Measurements from ENCODE around the gene USP34.

DNA sequence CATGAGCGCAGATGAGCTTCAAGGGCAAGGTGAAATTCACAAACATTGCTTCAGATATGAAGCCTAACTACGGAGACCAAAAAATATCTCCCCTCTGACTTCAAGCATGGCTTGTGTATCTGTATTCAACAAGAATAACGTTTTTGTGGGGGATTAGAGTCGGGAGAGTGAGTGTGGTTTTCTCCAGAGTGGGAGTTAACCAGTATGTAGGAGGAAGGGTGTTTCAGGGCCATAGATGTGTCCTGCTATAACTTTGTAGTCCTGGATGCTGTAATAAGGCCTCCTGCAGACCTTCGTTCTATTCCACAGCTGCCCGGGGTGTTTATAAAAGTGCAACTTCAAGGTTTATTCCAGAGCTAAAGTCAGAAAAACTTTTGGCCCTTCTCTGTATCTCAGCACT, 321.8 kb downstream of the USP34 start:
- TF ChIP-seq, protein P1, sequence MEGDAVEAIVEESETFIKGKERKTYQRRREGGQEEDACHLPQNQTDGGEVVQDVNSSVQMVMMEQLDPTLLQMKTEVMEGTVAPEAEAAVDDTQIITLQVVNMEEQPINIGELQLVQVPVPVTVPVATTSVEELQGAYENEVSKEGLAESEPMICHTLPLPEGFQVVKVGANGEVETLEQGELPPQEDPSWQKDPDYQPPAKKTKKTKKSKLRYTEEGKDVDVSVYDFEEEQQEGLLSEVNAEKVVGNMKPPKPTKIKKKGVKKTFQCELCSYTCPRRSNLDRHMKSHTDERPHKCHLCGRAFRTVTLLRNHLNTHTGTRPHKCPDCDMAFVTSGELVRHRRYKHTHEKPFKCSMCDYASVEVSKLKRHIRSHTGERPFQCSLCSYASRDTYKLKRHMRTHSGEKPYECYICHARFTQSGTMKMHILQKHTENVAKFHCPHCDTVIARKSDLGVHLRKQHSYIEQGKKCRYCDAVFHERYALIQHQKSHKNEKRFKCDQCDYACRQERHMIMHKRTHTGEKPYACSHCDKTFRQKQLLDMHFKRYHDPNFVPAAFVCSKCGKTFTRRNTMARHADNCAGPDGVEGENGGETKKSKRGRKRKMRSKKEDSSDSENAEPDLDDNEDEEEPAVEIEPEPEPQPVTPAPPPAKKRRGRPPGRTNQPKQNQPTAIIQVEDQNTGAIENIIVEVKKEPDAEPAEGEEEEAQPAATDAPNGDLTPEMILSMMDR (IDR thresholded peaks at IDR 0.05 in 2 of 3, conservative IDR thresholded peaks at IDR 0.05 in 1 of 3; ENCODE audit: insufficient read depth in 2 of 3, low read depth in 1 of 3, low read length in 3 of 3): no peak
- TF ChIP-seq, protein P2, sequence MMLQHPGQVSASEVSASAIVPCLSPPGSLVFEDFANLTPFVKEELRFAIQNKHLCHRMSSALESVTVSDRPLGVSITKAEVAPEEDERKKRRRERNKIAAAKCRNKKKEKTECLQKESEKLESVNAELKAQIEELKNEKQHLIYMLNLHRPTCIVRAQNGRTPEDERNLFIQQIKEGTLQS (IDR thresholded peaks at IDR 0.05): no peak
- TF ChIP-seq, protein P2 (CRISPR knock-in tag; conservative IDR thresholded peaks at IDR 0.05): no peak
- no peak for TF ChIP-seq CHD4 (IDR thresholded peaks at IDR 0.05; ENCODE audit: insufficient read depth, insufficient replicate concordance, low read depth, low read length, poor library complexity, severe bottlenecking)
- TF ChIP-seq CREB1 (IDR thresholded peaks at IDR 0.05): no peak
- no peak for TF ChIP-seq CREB1 (CRISPR knock-in tag; IDR thresholded peaks at IDR 0.05)
- no peak for TF ChIP-seq GTF2A2 (tag; IDR thresholded peaks at IDR 0.05)
- no peak for TF ChIP-seq SIN3A (IDR thresholded peaks at IDR 0.05; ENCODE audit: borderline replicate concordance in 2 of 2, control insufficient read depth in 1 of 2, low read depth in 2 of 2, low read length in 2 of 2)

All from K562 (cell line).